Erythroblast (primary cell): ENCODE data around the gene NF1.

ENCODE experiments used
- GATA1 ChIP-seq: IDR thresholded peaks from 2 replicates; pipeline ENCODE4 v1.6.1; 2011; ENCODE audit warnings: low read depth, mild to moderate bottlenecking, control low read depth, low read length, moderate library complexity
- POLR2A ChIP-seq: IDR thresholded peaks from 2 replicates; pipeline ENCODE4 v1.6.1; 2011; ENCODE audit warnings: mild to moderate bottlenecking, low read length

- TF ChIP-seq POLR2A (no peak), GATA1 (no peak)
Observed at GRCh38 chr17:31130286-31131224, 35.8 kb downstream of the NF1 start.
